CD4-positive, alpha-beta T cell treated with Interleukin-17A for 1 hour (primary cell): Measurements from ENCODE around the gene CRABP2.

Source experiments
- DNase-seq: peaks from one replicate; pipeline ENCODE4 v3.0.0-alpha.2; 2020

CRABP2 gene

DNA sequence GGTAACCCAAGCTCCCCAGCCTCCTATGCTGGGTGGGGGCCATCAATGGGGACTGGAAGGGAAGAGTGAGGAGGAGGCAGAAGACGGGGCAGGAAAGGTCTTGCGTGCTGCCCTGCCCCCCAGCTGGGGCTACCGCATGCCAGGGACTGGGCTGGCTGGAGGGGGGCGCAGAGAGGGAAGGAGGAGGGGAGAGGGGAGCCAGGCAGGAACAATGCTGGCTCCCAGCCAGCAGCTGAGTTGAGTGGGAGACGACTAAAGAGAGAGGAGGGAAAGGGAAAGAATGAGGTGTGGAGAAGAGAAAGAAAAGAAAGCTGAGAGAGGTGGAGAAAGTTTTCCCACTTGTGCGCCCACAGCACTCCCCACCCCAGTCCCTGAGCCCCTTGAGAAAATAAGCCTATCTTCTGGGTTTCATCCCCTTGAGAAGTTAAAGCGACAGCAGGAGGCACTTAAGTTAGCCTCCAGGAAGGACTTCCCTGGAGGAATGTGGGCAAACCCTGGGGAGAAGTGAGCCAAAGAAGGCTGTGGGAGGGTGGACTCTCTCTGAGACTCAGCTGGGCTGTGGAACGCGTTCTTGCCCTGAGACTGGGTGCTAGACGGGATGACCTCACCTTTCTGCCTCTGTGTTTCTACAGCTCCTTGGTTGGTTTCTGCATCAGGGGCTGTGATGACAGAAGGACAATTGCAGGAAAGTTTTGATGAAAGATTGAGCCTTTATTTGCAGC lies 15.3 kb downstream of the CRABP2 start:
- DNase-seq, result no peak

DNA sequence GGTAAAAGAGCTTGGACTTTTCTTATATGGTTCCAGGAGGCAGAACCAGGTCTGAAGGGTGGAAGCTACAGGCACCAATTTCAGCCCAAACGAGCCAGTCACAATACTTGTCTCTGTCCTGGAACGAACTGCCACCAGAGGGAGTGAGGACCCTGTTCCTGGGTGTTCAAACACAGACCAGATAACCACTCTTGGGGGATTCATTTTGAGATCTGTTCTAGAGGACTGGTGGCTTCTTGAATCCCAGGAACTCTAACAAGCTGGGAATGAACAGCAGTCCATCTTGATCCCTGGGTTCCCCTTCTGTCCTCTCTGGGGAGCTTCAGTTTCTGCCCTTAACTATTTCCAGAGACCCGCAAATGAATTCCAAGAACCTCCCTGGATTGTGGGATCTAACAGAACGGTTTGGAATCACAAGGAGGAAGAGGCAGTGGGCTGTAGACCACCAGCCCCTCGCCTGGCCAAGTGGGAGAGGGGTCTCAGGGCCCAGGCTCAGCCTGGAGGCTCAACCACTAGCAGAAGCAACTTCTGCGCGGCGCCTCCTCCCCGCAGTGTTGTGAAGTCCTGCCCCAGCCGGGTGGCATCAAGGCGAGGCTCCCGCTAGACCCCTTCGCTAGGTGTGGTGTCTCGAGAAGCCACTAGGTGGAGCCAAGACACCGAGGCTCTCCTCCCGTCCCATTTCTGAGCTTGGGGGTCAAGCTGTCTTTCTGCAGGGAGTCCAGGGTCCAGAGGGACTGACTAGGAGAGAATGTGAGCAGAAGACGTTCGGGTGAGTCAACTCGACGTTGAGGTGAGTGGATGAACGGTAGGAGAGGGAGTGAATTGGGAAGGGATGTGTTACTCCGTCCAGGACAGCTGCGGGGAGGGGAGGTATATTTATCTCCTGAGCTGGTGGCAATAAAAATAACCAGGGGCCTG lies 16.1 kb downstream of the CRABP2 start:
- DNase-seq, result peak; percentile 81

DNA sequence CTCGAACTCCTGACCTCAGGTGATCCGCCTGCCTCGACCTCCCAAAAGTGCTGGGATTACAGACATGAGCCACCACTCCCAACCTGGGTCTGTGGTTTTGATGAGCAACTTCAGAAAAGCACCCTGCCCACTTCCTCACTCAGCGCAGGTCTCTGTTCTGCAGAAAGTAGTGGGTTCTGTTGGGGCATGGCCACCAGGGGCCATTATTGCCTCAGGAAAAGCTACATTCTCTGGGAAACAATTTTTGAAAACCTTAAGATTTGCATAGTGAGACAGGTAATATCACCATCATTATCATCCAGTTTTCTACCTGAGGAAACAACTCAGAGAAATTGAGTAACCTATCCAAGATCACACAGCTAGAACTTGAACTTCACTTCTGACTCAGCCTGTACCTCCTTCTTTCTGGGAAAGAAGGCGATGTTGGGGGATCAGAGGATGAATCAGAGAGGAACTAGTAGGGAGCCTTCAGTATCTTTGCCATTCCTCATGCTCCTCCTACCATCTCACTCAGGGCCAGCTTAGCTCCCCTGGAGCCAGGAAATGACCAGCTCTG lies 21.1 kb downstream of the CRABP2 start:
- peak; percentile 34 for DNase-seq

DNA sequence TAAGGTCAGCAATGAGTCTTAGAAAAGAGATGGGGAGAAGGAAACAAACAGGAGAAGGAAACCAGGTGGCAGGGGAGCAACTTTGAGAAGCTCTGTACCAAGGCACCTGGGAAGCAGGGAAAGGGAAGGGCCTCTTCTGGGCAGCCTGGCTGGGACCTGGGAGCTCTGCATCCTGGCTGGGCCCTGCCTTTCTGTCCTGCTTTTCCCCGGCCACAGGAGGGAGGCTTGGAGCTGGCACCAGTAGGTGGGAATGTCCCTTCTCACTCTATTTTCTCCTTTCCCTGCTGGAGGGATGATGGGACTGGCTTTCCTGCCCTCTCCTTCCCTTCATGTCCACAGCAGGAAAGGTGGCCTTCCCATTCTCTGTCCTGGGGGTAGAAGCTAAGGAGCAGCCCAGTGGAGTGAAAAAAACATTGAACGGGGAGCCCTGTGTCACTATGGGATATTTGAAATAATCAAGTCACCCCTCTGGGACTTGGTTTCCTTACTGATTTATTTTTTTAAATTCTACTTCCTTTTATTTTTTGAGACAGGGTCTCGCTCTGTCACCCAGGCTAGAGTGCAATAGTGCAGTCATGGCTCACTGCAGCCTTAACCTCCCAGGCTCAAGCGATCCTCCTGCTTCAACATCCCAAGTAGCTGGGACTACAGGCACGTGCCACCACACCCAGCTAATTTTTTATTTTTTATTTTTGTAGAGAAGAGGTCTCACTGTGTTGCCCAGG lies 23.1 kb downstream of the CRABP2 start:
- DNase-seq, result no peak

DNA sequence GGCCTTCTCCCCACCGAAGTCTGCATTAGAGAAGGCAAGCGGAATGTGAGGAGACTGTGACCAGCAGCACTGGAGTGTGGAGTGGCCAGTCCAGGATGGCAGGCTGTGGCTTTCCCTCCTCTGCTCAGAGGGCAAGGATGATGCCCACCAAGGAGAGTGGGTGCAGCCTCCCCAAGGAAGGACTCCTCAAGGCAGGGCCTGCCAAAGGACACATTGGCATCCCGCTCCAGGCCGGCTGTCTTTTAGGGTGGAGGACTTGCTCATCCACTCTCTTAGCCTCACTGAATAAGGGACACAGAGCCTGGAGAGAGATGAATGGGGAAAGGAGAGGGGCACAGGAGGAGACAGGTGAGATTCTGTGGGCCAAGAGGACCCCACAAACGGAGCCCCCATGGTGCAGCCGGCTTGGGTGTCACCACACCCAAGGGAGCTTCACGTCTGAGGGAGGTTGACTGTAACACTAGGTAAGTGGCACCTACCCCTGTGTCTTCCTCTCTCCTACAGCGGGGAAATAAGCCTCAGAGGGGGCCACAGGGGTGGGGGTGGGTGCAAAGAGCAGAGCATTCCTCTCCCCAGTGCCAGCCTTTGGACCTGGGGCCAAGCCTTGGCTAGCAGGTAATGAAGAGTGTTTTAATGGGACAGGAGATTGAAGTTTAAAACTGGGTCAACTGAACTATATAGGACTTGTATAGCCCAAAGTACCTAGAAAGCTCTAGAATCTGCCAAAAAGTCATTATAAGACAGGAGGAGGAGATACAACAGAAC lies 24.0 kb downstream of the CRABP2 start:
- DNase-seq, result no peak

DNA sequence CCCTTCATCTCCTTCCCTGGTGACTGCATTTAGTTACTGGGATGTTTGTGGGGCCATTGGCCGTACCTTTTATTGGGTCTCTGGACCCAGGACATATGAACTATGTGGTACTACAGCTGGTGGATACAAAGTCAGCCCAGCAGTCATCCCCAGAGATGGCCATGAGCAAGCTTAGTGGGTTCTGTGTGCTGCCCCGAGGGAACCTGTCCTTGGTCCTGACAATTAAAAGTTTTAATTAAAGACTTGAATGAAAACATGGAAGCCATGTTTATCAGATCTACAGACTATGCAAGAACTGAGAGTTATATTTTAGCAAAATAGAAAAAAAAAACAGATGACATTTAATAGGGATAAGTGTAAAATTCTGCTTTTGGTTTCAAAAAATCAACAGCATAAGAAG lies 25.3 kb downstream of the CRABP2 start:
- no peak for DNase-seq

DNA sequence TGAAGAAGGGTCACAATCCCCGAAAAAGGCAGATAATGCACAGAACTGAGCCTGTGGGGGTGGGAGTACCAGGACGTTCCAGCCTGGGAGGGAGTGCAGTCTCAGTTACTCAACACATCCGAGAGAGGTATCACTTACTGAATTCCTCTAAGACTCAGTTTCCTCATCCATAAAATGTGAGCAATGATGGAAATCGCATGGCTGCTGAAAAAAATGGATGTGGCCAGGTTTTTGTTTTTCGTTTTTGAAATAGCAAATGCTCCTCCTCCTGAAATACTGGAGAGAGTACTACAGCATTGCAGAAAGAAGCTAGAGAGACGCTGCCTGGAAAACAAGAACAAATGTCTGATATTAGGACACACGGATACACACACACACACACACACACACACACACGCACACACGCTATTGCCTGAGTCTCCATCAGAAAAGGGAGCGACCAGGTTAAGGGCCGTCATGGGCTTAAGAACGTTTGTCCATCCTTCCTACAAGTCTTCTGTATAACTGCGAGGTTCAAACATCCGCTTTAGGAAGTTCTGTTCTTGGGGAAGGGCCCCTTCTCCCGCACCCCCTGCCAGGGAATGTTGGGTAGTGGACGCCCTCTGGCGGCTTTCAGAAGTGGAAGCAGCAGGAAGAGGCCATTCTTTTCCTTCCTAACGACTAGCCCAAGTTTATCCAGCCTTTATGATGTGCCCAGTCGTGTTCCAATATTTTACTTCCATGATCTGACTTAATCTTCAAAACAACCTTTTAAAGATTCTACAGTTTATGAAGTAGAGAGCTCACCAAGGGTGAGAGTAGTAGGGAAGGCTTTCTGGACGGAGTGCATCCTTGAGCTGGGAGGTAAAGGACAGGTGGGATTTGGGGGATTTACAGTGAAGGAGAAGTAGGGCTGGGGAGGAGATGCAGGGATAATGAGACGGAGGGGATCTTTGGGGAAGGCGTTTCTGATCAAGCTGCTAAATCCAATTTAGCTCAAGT lies 27.5 kb downstream of the CRABP2 start:
- peak; percentile 52 for DNase-seq

DNA sequence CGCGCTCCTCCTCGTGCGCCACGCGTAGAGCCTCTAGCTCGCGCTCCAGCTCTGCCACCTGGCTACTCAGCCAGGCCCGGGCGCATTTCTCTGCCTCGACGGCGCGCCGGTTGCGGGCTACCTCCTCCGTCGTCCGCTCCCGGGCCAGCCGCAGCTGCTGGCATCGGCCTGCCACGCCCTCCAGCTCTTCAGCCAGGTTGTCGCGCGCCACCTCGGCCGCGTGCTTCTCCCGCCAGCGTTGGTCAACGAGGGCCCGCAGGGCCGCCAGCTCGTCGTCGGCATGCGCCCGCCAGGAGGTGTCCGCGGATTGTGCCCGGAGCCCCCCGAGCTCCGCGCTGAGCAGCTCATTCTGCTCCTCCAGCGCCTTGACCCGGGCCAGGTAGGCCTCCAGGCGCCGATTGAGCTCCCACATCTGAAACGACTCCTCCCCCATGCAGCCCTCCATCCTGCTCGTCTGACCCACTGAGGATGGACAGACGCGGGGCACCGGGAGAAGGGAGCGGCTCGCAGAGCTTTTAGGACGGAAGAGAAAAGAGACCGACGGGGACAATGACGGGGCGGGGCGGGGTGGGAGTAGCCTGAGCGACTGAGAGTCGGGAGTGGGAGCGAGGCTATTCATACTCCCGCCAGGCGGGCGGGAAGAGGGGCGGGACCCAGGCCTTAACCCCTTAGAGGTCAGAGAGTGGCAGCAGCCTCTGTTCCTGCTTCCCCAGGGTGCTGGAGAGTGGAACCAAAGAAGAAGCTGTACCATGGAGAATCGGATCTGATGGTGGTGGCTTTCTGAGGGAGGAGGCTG lies 28.4 kb downstream of the CRABP2 start, which contains the start of gene NES:
Gene NES, minus strand, starts transcription at position 588 of the 796 bp plus-strand sequence. Its CDS starts 143 bp downstream, at position 445.
- no peak for DNase-seq

DNA sequence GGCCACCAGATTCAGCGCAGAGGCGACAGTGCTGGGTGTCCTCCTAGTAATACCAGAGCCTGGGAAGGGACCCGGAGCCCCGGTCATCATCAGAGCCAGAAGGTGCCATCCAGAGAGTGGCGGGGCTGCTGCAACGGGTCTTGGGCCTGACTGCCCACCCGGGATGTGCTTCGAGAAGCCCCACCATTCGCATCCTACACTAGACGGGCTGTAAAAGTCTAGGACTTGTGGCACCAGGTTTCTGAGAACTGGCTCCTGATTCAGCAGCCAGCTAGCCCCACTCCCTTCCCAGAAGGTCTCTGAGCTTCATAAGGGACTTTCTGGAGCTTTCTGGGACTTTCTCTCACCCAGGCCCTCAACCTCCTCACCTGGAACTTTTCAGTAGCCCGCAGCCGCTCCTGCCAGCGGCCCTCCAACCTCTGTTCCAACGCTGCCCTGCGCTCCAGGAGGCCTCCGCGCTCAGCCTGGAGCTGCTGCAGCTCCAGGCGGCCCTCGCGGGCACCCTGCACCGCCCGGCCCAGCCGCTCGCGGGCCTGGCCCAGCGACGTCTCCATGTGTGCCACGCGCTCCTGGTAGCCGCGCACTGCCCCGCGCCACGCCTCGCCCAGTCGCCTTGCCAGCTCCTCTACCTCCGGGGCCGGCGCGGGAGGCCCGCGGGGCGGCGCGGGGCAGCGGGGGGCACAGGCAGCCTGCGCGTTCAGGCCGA lies 29.1 kb downstream of the CRABP2 start:
- no peak for DNase-seq

DNA sequence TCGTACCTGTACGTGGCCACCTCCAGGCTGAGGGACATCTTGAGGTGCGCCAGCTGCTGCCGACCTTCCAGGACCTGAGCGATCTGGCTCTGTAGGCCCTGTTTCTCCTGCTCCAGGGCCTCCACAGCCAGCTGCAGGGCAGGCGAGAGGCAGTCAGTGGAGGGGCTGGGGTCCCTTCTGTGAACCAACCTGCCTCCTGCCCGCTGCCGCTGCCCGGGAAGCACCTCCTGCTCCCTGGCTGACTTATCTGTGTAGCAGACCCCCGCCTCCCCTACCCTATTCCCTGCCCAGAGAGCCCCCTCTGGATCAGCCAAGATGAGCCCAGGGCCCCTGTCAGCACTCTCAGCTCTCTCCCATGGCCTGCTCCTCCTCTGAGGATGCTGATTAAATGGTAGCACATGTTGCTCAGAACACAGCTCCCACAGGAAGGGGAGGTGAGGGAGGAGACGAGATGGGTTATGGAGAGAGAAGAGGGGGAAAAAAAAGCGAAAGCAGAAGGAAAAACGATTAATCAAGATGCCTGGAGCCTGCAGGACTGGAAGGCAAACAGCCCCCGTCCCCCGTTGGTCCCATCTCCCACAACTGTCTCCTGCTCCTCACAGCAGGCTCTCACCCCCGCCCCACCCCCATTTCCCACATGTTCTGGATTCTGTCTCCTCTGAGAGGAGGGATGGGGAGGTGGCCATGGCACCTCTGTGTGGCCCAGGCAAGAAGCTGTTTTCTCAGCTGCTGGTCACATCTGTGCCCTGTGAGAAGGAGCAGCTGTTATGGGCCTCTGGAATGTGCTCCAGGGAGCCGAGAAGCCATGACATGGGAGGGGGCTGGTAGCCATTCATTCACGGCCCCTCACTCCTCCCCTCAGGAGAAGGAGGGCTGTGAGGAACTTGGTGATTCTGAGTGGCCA lies 29.9 kb downstream of the CRABP2 start:
- no peak for DNase-seq

DNA sequence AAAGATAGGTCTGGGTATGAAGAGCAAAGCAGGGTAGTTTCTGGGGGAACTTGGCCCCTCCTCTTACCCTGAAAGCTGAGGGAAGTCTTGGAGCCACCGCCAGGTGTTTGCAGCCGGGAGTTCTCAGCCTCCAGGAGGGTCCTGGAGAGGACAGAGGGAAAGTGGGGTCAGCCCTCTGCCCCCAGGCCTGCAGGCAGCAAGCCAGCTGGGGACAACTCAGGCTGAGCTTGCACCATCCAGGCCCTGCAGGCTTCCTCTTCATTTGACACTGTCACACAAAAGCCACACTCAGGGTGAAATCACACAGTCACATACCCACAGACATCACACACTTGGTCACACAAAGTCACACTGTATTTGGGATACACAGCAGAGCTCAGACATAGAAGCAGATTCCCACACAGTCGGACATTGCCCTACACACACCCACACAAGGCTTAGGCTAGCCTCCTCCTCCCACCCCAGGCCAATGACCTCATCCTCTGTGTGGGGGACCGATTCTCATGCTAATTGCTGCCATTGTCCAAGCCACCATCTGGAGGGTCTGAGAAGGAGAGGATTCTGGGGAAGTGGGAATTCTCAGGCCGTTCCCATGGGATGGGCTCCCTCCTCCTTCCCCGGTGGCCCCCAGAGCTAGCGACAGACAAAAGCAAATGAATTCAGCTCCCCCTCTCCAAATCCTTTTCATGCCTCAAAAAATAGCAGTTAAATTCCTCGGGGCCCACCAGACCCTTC lies 31.8 kb downstream of the CRABP2 start:
- no peak for DNase-seq

DNA sequence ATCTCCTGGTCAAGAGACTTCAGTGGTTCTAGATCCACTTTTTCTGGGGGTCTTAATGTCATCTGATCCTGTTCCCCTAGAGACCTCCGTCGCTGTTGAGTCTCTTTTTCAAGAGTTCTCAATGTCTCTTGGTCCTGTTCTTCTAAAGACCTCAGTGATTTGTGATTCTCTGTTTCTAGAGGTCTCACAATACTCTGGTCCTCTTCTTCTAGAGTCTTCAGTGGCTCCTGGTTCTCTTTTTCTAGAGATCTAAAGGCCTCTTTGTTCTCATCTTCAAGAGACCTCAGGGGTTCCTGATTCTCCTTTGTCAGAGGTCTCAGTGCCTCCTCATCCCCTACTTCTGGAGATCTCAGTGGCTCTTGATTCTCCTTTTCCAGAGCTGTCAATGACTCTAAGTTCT lies 33.6 kb downstream of the CRABP2 start:
- DNase-seq, result no peak

DNA sequence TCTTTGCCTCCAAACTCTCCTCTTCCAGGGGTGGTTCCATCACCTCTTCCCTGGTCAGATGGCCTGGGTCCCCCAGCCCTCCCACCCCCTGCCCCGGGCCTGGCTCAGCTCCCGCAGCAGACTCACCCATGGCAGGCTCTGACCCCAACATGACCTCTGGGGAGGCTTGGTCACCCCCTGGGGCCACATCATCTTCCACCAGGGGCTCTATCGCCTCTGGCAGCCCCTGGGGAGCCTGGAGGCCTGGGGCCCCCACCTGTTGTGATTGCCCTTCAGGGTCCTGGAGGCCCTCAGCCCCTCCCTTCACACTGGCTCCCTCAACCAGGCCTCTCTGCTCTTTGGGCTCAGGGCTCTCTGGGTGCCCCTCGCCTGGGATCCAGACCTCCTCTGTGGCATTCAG lies 34.6 kb downstream of the CRABP2 start:
- no peak for DNase-seq

DNA sequence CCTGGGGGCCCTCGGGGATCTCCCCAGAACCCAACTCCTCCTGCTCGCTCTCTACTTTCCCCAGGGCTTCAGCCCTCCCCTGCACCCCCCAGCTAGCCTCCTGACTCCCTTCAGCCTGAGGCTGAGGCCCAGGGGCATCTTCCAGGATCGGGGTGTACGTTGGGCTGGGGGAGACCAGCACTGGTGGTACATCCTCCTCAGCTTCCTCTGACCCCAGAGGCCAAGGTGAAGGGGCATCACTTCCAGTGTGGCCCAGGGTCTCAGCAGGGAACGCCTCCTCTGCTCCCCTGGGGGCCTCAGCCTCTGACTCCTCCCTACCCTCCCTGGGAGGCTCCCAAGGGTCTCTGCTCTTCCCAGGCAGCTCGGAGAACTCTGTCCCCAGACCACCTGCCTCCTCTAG lies 35.0 kb downstream of the CRABP2 start:
- DNase-seq, result no peak

DNA sequence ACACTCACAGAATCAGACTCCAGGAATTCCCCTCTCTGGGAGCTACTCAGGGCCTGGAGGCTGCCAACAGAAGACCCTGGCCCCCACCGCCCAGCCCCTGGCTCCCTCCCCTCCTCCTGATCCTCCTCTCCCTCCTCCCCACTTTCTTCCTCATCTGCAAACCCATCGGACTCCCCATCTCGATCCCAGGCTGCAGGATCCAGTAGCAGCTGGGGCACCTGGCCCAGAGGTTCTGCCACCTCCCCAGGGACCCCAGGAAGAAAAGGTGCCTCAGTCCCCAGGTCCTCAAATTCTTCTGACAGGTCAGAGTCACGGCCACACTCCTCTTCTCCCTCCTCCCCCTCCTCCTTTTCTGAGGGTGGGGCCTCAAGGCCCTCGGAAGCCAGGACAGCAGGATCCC lies 35.6 kb downstream of the CRABP2 start:
- DNase-seq, result no peak

DNA sequence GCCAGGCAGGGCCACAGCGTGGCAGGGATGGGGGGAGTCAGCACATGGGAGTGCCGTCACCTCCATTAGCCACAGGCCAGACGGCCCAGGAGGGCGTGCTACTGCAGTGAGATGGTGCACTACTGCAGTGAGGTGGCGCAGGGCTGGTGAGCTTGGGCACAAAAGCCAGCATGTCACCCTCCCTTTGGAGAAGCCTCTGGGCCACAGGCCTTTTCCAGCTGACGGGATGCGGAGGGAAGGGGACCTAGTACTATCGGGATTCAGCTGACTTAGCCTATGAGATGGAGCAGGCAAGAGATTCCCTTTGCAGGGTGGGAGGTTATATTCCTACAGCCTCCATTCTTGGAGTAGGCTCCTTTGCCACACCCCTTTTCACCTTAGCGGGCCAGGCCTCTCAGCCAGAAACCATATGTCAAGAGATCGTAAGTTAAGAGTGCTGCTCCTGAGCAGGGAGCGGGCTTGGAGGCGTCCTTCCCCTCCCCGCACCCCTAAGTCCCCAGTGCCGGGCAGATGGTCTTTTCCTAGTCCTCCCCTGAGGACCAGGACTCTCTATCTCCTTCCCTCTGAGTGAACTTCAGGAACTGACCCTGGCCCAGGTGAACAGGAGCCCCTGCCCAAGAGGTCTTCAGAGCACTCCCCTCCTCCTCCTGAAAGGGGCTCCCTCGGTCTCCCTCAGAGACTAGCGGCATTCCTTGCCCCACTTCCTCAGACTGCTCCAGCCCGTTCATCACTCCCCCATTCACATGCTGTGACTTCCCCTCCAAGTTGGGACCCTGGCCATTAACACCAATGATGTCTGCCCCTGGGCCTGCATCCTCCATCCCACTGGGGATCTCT lies 36.4 kb downstream of the CRABP2 start:
- DNase-seq, result no peak
